ENCODE data around the gene RBMX2.
"Not testable (repeated sequence)": the region's sequence is repeated elsewhere in the genome, so short reads cannot be mapped to it uniquely, and the experiment has no call there.

The RBMX2 gene, protein sequence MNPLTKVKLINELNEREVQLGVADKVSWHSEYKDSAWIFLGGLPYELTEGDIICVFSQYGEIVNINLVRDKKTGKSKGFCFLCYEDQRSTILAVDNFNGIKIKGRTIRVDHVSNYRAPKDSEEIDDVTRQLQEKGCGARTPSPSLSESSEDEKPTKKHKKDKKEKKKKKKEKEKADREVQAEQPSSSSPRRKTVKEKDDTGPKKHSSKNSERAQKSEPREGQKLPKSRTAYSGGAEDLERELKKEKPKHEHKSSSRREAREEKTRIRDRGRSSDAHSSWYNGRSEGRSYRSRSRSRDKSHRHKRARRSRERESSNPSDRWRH
- 8.3 to 23.0 (median 15.8) reads per million in 18 experiments for total RNA-seq

DNA sequence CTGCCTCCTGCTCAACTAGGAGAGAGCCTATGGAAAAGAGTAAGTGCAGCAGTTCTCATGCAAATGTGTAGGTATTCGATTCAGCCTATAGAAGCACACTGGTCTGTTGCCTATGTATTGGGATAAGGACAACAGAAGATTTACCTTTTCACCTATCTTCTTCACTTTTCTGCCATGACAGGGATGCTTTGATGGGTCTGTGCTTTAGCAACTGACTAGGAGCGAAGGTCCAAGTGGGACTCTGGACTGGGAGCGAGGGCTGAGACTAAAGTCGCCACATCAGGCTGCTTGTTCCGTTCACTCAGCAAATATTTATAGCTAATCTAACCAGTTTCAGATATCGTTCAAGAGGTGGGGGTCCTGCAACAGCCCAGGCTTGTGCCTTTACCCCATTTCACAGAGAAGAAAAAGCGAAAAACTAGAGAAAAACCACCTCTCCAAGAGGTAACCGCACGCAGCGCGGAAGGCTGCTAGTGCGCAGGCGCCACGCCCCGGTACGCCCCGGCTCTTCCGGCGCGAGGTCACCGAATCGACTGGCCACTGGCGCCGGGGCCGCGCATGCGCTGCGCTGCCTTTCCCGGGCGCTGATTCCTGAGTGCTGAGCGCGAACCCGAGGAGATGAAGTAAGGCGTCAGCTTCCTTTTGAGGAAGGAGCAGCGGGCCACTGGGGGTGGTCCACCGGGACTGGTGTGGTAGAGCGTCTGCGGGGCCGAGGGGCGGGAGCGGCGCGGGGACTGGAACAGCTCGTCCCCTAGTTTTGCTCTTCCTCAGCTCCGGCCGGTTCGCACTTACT lies at the start of gene RBMX2:
TSS of gene RBMX2 (plus strand) at position 573 of the 793 bp plus-strand sequence. CDS start at position 619, 46 bp downstream.
- peak; percentile 83 to 86 for DNase-seq

DNA sequence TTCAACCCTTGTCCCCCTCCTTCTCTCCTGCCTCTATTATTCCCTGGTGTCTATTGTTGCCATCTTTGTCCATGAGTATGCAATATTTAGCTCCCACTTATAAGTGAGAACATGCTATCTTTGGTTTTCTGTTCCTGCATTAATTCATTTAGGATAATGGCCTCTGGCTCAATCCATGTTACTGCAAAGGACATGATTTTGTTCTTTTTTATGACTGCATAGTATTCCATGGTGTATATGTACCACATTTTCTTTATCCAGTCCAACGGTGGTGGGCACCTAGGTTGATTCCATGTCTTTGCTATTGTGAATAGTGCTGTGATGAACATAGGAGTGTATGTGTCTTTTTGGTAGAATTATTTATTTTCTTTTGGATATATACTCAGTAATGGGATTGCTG lies 49.7 kb upstream of the RBMX2 start:
- not testable (repeated sequence) for DNase-seq

DNA sequence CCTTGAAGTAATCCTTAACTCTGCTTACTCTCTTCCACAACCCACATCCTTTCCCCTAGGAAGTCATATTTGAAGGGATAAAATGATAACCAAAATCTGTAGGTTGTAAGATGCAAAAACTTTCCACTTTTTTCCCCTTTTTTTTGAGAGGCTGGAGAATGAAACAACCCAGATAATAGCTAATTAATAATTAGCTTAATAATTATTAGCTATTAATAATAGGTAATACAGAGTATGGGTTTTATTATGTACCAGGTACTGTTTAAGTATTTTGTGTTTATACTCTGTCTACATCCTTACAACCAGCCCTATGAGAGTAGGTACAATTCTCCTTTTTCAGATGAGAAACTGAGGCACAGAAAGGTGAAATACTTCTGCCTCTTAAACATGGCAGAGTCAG lies 25.7 kb upstream of the RBMX2 start:
- DNase-seq = no peak

DNA sequence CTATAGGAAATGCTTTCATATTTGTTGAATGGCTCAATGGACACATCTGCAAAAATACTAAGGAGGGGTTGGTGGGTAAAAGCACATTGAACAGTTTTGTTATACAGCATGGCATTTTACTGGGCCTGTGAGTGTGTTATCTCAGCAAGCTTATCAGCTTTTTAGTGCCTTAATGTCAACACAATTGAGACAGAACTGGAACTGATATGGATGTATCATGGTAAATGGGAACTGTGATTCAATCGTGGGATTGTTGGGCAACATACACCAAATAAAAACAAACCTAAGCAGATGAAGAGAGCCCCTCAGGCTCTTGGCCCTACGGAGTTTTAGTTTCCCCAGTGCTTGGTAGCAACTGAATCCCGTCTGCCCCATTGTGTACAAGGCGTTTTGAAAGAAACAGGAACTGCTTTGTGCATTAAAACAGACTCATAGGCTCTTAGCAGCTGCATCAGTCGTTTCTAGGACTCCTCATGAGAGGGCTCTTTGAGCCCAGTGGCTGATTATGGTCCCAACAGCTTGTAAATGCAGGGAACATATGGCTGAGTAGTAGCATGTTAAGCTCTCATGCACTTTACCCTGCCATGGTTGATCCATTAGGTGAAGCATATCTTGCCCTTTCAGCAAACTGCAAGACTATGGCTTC lies 23.6 kb upstream of the RBMX2 start:
- no peak for DNase-seq

DNA sequence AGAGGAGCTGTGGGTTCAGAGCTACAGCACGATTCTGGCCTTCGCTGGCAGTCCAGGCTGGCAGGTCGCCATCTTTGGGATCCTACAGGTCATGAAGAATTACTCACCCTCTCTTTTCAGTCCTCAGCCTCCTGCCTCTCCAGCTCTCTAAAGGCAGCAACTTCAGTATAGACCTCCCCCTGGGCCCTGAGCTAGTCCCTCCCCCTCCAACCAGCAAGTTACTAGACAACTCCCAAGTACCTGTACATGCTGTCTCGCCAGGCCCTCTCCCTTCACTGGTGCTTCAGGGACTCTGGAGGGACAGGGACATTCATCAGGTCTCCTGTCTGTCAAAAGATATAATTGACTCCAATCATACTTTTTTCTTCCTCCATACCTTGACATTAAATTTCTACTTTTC lies 16.3 kb upstream of the RBMX2 start, which contains the start of gene GPR119:
TSS of gene GPR119 (minus strand) at position 155 of the 400 bp plus-strand sequence. CDS start 227 bp downstream, outside the sequence.
- no peak for DNase-seq

DNA sequence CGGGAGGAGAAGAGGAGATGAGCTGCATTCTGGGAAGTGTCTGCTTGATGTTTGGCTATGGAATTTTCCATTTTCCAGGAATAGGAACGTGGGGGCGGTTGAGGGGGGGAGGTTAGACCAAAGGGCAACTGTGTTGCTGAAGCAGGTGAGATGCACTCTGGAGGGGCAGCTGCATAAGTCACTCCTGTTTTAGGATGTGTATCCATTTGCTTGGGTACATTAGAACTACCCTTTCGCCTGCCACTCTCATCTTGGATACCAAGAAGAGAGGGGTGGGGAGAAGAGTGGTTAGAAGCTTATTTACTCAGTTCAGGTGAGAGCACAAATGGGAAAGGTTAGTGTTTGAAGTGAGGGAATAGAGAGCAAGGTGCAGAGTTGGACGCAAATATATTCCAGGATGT lies 15.4 kb upstream of the RBMX2 start:
- no peak for DNase-seq

DNA sequence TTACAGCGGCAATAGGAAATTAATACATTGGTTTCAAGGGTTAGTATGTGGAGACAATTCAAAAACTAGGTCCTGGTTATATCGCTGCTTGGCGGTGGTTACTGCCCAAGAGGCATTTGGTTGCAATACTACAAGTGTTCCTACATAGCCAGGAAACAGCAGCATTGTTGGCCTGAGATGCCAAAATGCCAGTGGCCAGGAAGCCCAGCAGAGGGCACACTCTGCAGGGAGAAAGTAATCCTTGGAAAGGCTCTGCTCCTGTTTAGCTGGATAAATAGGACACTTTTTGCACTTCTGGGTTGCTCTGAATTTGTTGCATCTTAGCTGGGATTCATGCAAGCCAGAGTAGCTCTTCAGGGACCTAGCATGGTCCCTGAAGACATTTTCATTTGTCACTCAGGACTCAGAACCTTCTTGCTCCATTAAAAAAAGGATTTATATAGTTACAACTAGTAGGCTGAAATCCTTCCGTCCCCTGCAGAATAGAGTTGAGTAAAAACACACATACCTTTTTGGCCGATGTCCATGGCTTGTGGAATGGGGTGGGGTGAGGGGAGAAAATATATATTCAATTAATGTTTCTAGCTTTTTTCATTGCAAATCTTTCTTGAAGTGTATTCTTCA lies 8.2 kb upstream of the RBMX2 start:
- DNase-seq = peak; percentile 16 to 23

DNA sequence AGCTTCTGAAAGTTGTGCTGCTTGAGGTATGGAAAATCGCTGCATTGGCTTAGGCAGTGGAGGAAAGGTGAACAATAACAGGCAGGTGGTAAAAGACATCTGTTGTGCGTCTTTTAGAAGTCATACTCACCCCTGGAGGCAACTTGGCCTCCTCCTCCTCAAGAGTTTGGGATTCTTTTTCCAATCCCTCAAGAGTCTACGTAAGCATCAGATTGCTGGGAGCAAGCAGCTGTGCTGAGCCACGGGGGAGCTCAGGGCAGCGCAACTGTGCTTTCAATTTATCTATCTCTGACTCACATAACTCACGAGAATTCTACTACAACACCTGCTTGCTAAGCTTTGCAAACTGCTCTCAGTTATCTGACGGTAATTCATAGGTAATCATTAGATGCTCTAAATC lies 6.4 kb upstream of the RBMX2 start:
- no peak for DNase-seq

DNA sequence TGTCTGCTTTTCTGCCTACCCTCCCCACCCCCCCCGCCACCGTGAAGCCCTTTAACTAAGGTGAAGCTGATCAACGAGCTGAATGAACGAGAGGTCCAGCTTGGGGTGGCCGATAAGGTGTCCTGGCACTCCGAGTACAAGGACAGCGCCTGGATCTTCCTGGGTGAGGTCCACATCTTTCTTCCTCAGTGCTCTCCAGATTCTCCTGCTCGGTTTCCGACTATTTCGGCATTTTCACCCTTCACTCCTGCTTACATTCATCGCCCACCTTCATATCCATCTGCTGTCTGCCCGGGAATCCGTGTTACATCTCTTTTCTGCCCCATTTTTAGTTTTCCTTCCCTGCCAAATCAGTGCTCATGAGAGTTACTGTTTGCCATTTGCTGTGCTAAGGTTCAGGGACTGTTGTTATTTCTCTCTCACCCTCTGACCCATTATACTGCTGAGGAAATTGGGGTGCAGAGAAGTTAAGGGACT lies 459 bp downstream of the RBMX2 start:
- peak in 1 of 2 donors; percentile 0 for DNase-seq

DNA sequence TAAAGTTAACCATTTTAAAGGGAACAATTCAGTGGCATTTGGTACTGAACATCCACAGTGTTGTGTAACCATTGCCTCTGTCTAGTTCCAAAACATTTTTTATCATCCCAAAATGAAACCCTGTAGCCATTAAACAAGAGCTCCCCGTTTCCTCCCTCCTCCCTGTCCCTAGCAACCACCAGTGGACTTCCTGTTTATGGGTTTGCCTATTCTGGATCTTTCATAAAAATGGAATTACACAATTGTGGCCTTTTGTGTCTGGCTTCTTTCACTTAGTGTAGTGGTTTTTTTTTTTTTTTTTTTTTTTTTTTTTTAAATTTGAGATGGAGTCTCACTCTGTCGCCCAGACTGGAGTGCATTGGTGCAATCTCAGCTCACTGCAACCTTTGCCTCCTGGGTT lies 11.6 kb downstream of the RBMX2 start:
- peak; percentile 56 to 76 for DNase-seq

DNA sequence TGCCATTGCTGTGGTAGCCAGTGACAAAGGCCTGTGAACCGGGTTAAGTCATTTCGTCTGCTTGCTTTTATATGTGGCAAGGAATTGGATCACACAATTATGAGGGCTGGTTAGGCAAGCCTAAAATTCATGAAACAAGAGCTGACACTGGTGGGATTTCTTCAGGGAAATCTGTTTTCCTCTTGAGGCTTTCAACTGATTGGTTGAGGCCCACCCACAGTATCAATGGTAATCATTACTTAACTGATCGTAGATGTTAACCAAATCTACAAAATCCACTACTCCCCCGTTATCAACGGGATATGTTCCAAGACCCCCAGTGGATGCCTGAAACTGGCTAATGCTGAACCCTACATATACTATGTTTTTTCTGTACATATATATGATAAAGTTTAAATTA lies 13.0 kb downstream of the RBMX2 start:
- DNase-seq = no peak

DNA sequence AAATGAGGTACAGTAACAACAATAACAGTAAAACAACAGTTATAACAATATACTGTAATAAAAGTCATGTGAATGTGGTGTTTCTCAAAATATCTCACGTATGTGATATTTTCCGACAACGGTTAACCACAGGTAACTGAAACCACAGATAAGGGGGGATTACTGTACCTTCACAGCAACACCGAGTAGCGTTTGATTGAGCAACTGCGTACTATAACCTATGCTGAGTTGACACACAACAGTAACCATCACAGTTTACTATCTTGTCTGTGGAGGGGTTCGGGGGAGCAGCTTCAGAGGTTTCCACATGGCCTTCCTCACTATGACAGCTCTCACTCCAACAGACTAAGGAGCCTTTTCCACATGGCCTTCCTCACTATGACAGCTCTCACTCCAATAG lies 13.4 kb downstream of the RBMX2 start:
- no peak for DNase-seq

DNA sequence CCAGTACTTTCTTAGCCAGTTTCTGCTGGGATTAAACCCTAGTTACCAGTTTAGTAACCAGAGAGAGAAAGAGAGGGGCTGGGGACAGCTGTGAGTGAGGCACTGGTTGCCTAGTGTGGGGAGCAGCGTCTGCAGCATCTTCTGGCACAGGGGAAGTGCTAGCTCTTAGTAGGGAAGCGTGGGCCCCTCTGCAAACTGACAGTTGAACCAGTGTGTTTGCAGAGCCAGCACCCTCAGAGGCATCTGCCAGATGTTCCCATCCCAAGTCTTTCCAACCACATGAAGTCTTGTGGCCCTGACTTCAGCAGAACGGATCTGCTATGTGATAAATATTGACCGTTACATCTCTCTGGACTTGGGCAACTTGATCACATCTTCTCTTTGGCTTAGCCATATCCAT lies 15.0 kb downstream of the RBMX2 start:
- no peak for DNase-seq

DNA sequence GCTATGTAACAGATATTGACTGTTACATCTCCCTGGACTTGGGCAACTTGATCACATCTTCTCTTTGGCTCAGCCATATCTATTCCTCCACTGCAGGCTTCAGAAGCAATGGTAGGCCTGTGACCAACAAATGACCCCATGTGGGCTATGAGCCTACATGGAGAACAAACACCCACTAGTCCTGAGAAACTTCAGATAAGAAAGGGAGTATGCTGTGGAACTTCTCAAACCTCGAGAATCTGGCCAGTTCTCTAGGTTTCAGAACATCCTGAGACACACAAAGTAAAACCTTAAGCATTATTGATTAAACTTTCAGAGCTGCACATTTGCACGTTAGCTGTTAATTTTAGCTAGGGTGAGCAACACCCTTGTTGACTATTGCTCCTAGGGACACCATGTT lies 16.3 kb downstream of the RBMX2 start:
- no peak for DNase-seq

DNA sequence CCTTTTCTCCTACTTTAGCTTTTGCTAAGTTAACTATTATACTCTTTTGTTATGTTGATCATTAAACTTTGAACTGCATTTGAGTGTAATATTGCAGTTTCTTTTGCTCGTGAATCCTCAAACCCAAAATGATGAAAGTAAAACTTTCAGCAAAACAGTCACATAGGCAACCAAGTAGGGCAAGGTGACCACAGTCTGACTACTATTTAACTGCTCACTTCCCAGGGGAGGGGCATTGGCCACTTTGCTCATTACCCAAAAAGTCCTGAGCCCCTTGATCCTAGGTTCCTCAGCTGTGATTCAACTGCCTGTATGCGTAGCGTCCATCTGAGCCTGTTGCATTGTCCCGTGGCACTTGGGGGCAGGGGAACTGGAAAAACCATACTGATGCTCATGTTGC lies 17.0 kb downstream of the RBMX2 start:
- DNase-seq = no peak

DNA sequence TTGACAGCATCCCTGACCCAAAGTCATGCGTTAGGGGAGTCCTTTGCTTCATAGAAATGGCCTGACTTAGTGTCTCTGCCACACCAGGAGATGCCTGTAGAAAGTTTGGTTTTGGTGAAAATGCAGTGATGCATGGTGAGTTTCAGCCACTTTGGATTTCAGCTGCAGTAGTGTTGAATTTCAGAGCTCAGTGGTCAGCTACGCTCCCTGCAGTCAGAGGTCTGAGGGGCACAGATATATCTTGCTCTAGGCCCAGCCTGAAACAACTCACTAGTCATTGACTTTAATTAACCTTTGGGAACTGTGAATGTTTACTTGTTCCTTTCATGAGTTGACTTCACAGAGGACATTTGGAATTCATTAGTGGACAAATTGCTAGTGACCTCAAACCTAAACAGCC lies 17.5 kb downstream of the RBMX2 start:
- no peak for DNase-seq

DNA sequence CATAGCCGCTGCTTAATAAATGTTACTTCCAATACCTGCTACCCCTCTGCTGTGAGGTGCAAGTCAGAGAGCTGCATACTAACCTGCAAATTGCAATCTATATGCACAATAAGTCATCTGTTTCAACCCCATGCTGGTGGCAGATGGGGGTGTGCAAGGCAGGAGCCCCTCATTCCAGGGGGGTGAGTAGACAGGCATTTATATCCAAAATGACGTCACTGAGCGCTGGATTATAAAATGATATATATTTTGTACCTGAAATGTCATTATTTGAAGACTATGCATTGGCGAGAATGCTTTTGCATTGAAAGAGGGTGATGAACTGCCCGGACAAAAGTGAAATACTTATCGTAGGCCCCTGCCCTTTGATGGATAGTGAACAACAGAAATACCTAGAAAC lies 24.7 kb downstream of the RBMX2 start:
- no peak for DNase-seq

DNA sequence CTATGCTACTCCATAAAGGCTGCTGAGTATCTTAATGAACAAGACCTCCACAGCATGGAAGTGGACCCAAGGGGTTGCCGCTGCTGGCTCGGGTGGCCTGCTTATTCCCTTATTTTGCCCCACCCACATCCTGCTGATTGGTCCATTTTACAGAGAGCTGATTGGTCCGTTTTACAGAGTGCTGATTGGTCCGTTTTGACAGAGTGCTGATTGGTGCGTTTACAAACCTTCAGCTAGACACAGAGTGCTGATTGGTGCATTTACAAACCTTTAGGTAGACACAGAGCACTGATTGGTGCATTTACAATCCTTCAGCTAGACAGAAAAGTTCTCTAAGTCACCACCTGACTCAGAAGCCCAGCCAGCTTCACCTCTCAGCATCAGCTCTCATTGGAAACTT lies 27.4 kb downstream of the RBMX2 start:
- not testable (repeated sequence) for DNase-seq

DNA sequence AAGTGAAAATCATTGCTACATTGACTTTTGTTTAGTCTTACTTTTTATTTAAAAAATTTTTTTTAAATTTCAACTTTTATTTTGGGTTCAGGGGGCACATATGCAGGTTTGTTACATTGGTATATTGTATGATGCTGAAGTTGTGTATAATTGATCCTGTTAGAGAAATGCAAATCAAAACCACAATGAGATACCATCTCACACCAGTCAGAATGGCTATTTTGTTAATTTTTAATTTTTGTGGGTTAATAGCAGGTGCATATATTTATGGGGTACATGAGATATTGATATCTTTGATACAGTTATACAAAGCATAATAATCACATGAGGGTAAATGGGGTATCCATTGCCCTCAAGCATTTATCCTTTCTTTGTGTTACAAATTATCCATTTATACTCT lies 34.1 kb downstream of the RBMX2 start:
- no peak for DNase-seq

DNA sequence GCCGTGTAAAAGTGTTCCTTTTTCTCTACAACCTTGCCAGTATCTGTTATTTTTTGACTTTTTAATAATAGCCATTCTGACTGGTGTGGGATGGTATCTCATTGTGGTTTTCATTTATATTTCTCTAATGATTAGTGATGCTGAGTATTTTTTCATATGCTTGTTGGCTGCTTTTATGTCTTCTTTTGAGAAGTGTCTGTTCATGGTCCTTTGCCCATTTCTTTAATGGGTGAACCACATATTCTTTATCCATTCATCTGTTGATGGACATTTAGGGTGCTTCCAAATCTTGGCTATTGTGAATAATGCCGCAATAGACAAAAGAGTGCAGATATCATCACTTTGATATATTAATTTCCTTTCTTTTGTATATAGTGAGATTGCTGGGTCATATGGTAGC lies 36.2 kb downstream of the RBMX2 start:
- DNase-seq = not testable (repeated sequence)

DNA sequence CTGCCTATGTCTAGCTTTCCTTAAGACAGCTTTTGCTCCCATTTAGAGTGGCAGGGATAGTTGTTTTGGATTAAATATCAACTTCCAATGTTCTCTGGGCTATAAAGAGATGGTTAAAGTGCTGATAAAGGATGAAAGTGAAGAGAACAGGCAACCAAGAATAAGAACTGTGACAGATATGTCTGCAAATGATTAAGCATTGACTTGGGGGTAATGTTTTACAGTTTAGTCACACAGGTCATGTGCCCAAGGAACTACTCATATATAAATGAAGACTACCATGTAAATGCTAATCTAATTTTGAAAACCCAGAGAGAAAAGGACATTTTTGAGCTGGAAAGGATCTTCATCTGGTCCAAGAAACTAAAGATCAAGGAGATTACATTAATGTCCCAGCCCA lies 42.1 kb downstream of the RBMX2 start:
- no peak for DNase-seq

DNA sequence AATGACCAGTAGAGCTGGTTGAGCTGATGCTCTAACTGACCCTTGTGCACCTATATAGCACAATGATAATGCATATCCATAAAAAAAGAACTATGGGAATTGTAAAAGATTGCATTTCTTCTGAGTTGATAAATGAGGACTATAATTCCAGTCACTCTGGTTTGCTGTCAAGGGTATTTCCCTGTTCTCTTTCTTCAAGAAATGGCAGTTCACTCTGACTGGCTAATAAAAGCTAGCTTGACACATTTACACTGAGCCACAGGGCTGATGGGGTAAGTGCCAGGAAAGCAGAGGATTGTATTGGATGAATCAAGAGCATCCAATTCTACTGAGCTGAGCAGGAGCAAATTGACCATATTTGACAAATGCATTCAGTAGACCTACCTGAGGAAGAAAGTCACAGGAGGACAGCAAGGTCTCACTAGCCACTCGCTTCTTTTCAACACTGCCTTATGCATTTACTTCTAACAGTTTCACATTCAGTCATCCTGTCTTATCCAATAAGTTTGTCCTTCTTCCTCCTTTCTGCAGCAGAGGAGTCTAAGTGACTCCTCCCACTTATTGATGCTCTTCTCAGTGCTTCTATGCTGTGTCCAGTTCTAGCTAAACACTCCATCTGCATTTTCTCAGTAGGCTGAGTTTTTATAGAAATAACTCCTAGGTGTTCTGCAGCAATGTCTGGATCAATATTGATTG lies 43.0 kb downstream of the RBMX2 start:
- no peak for DNase-seq
